A673 (cell line): ENCODE measurements around the gene TRIAP1.

Source experiments
- CTCF ChIP-seq: fragments of 300-800, 200-600 bp; sonication (generic); conservative IDR thresholded peaks from 2 replicates; pipeline ENCODE4 v1.5.1; 2017; ENCODE audit warnings: low read depth, mild to moderate bottlenecking, antibody characterized with exemption, low read length, moderate library complexity, mixed read lengths
- EZH2 ChIP-seq: fragments of 200-600 bp; sonication (generic); IDR thresholded peaks from 2 replicates; pipeline ENCODE4 v1.6.1; 2017; ENCODE audit warnings: borderline replicate concordance, low read depth, mild to moderate bottlenecking, mixed read lengths, antibody characterized with exemption, low read length; ENCODE audit not compliant: poor library complexity, severe bottlenecking

- TF ChIP-seq CTCF (no peak), EZH2 (no peak)
Measured at GRCh38 chr12:120394483-120395367, 51.5 kb downstream of the TRIAP1 start.
